HUDEP-2 (cell line): Measurements from ENCODE around the gene THBS3.
"Not testable (repeated sequence)": the region's sequence is repeated elsewhere in the genome, so short reads cannot be mapped to it uniquely, and the experiment has no call there.

Source experiments
- DNase-seq, 76 experiments: peaks; one replicate each; lab custom pipeline; 2025; ENCODE audit not compliant: unreplicated experiment in 76 of 76; lab: John Stamatoyannopoulos, UW

Gene THBS3

GRCh38 chr1:155176544-155177071 is 31.1 kb downstream of the THBS3 start:
- peak in 71 of 76 experiments; percentile 12 to 89 (median 78) for DNase-seq

- DNase-seq, result peak in 45 of 76 experiments; percentile 1 to 61 (median 33)
Observed at GRCh38 chr1:155175927-155176371, 31.7 kb downstream of the THBS3 start.

GRCh38 chr1:155175281-155175926 is 32.3 kb downstream of the THBS3 start:
- DNase-seq, result no peak

GRCh38 chr1:155174324-155175280 is 33.1 kb downstream of the THBS3 start:
- no peak for DNase-seq

GRCh38 chr1:155173478-155174323 is 34.0 kb downstream of the THBS3 start, which contains the start of gene TRIM46:
Gene TRIM46, plus strand, starts transcription at chr1:155173849. Its CDS starts 118 bp downstream, at chr1:155173967.
- DNase-seq, result peak in 14 of 76 experiments; percentile 6 to 54 (median 28)

- DNase-seq, result peak in 73 of 76 experiments; percentile 52 to 95 (median 89)
Observed at GRCh38 chr1:155172732-155173477, 34.8 kb downstream of the THBS3 start, which contains the start of gene KRTCAP2. Gene KRTCAP2, minus strand, starts transcription at chr1:155173304. Its CDS starts 80 bp downstream, at chr1:155173224.

GRCh38 chr1:155171836-155172731 is 35.6 kb downstream of the THBS3 start:
- DNase-seq, result no peak

GRCh38 chr1:155170806-155171205 is 36.9 kb downstream of the THBS3 start:
- DNase-seq, result no peak

GRCh38 chr1:155170101-155170785 is 37.5 kb downstream of the THBS3 start:
- DNase-seq, result no peak

GRCh38 chr1:155169541-155169940 is 38.2 kb downstream of the THBS3 start:
- DNase-seq, result no peak

- no peak for DNase-seq
Observed at GRCh38 chr1:155168456-155169210, 39.1 kb downstream of the THBS3 start.

GRCh38 chr1:155168105-155168445 is 39.6 kb downstream of the THBS3 start:
- DNase-seq, result not testable (repeated sequence)

GRCh38 chr1:155167166-155168104 is 40.3 kb downstream of the THBS3 start:
- DNase-seq, result peak in 71 of 76 experiments; percentile 5 to 88 (median 75)

GRCh38 chr1:155166471-155167165 is 41.1 kb downstream of the THBS3 start:
- no peak for DNase-seq

GRCh38 chr1:155166051-155166470 is 41.6 kb downstream of the THBS3 start:
- no peak for DNase-seq

- DNase-seq, result not testable (repeated sequence)
Observed at GRCh38 chr1:155164625-155165024, 43.1 kb downstream of the THBS3 start.
